IgD-negative memory B cell (primary cell): ENCODE data around the gene SEC31B. TPM values are rescaled to one million over a fixed set of nuclear protein-coding genes. Genes with fewer than 3 reads are reported as not detected.

Source experiments
- H3K27ac Mint-ChIP-seq, 3 donors: one replicate each; pipeline ENCODE4 v1.8.0; 2020 to 2022; ENCODE audit warnings: mild to moderate bottlenecking in 3 of 3, mixed read lengths in 3 of 3, moderate library complexity in 1 of 3
- H3K27me3 Mint-ChIP-seq: one replicate; pipeline ENCODE4 v1.8.0; 2021; ENCODE audit warnings: mixed read lengths
- H3K36me3 Mint-ChIP-seq: one replicate; pipeline ENCODE4 v1.8.0; 2020; ENCODE audit warnings: mild to moderate bottlenecking, mixed read lengths
- H3K4me1 Mint-ChIP-seq, 3 donors: one replicate each; pipeline ENCODE4 v1.8.0; 2020 to 2022; ENCODE audit warnings: mixed read lengths in 3 of 3, mild to moderate bottlenecking in 1 of 3
- H3K4me3 Mint-ChIP-seq, 4 donors: one replicate each; pipeline ENCODE4 v1.8.0; 2020 to 2022; ENCODE audit warnings: mild to moderate bottlenecking in 4 of 4, mixed read lengths in 4 of 4, moderate library complexity in 3 of 4
- H3K9me3 Mint-ChIP-seq, 3 donors: one replicate each; pipeline ENCODE4 v1.8.0; 2020 to 2021; ENCODE audit warnings: mixed read lengths in 3 of 3, mild to moderate bottlenecking in 1 of 3
- polyA plus RNA-seq: library from polyadenylated mRNA; unstranded; fragments of 300-500 nt; fragmentation: Illumina TruSeq; gene quantifications from one replicate; pipeline ENCODE4 v1.2.3, GENCODE V29; 2021

SEC31B gene
- polyA plus RNA-seq, 1 donor from 2014 or later: 0.13 TPM

GRCh38 chr10:100462709-100463108 is 57.0 kb downstream of the SEC31B start, which contains the start of gene WNT8B:
Gene WNT8B (plus strand): TSS chr10:100463009. CDS start chr10:100463169, 160 bp downstream.
- peaks cover 12% of the 10 kb centered on the region for H3K27me3 Mint-ChIP-seq
- H3K36me3 Mint-ChIP-seq: no peaks in the 10 kb centered on the region
- no peak within 1 kb of the TSS for H3K4me3 Mint-ChIP-seq
- H3K9me3 Mint-ChIP-seq: peaks cover 0 to 2% (median 2%) of the 10 kb centered on the region in 3 donors
- no peaks in the 10 kb centered on the region for H3K4me1 Mint-ChIP-seq
- no peak within 1 kb of the TSS for H3K27ac Mint-ChIP-seq

- peaks cover 3% of the 10 kb centered on the region for H3K36me3 Mint-ChIP-seq
- peaks cover 0 to 4% (median 0%) of the 10 kb centered on the region in 3 donors for H3K4me1 Mint-ChIP-seq
- no peak overlapping the region for H3K27ac Mint-ChIP-seq
- H3K9me3 Mint-ChIP-seq: peaks cover 0 to 9% (median 8%) of the 10 kb centered on the region in 3 donors
- peaks cover 8% of the 10 kb centered on the region for H3K27me3 Mint-ChIP-seq
- H3K4me3 Mint-ChIP-seq: no peak overlapping the region
Measured at GRCh38 chr10:100448951-100449350, 70.7 kb downstream of the SEC31B start.

GRCh38 chr10:100447663-100448062 is 72.0 kb downstream of the SEC31B start:
- Mint-ChIP-seq H3K36me3 (peaks cover 3% of the 10 kb centered on the region), H3K4me3 (no peak overlapping the region), H3K27ac (no peak overlapping the region), H3K4me1 (peaks cover 0 to 4% (median 0%) of the 10 kb centered on the region in 3 donors), H3K27me3 (peaks cover 8% of the 10 kb centered on the region), H3K9me3 (peaks cover 0 to 9% (median 8%) of the 10 kb centered on the region in 3 donors)

GRCh38 chr10:100446130-100446761 is 73.4 kb downstream of the SEC31B start:
- peaks cover 8% of the 10 kb centered on the region for H3K27me3 Mint-ChIP-seq
- no peak overlapping the region for H3K4me3 Mint-ChIP-seq
- peak overlapping the region in 1 of 3 donors; percentile 14 for H3K27ac Mint-ChIP-seq
- H3K9me3 Mint-ChIP-seq: peaks cover 0 to 9% (median 8%) of the 10 kb centered on the region in 3 donors
- peaks cover 0 to 2% (median 0%) of the 10 kb centered on the region in 3 donors for H3K4me1 Mint-ChIP-seq
- H3K36me3 Mint-ChIP-seq: no peaks in the 10 kb centered on the region

- H3K36me3 Mint-ChIP-seq: no peaks in the 10 kb centered on the region
- no peaks in the 10 kb centered on the region for H3K27me3 Mint-ChIP-seq
- no peak overlapping the region for H3K27ac Mint-ChIP-seq
- H3K4me1 Mint-ChIP-seq: peaks cover 0 to 2% (median 0%) of the 10 kb centered on the region in 3 donors
- peaks cover 0 to 9% (median 8%) of the 10 kb centered on the region in 3 donors for H3K9me3 Mint-ChIP-seq
- H3K4me3 Mint-ChIP-seq: no peak overlapping the region
Measured at GRCh38 chr10:100442548-100442947, 77.1 kb downstream of the SEC31B start.

- Mint-ChIP-seq H3K9me3 (no peaks in the 10 kb centered on the region), H3K27ac (no peak overlapping the region), H3K4me3 (no peak overlapping the region), H3K36me3 (no peaks in the 10 kb centered on the region), H3K27me3 (peaks cover 3% of the 10 kb centered on the region), H3K4me1 (peaks cover 0 to 1% (median 1%) of the 10 kb centered on the region in 3 donors)
Measured at GRCh38 chr10:100438674-100439315, 80.9 kb downstream of the SEC31B start.

Other genes with a start within 250 kb of the SEC31B start
- gene BLOC1S2, start 233.2 kb downstream of the SEC31B start, polyA plus RNA-seq: 103 TPM
- not detected for gene PKD2L1, start 189.6 kb downstream of the SEC31B start, polyA plus RNA-seq
- 2.2 TPM for gene SCD, start 172.6 kb downstream of the SEC31B start, polyA plus RNA-seq
- not detected for gene WNT8B, start 56.9 kb downstream of the SEC31B start, polyA plus RNA-seq
- 353 TPM for gene NDUFB8, start 10.0 kb upstream of the SEC31B start, polyA plus RNA-seq
- 26.7 TPM for gene HIF1AN, start 16.1 kb upstream of the SEC31B start, polyA plus RNA-seq
- gene PAX2, start 225.7 kb upstream of the SEC31B start, polyA plus RNA-seq: not detected